SK-N-MC (cell line): ENCODE data around the gene PRPS2.

Source experiments
- DNase-seq: peaks from one replicate; pipeline ENCODE4 v3.0.0-alpha.2; 2011; ENCODE audit warnings: low read depth, low spot score
- H3K27ac ChIP-seq: fragments of 200-600 bp; sonication (generic); 2 replicates; pipeline ENCODE4 v1.5.1; 2016; ENCODE audit warnings: mixed run types
- H3K36me3 ChIP-seq: fragments of 200-600 bp; sonication (generic); 2 replicates; pipeline ENCODE4 v1.6.1; 2017; ENCODE audit warnings: antibody characterized with exemption, low read length, mixed read lengths; ENCODE audit not compliant: insufficient read depth
- H3K4me3 ChIP-seq: fragments of 200-600 bp; sonication (generic); 2 replicates; pipeline ENCODE4 v1.5.1; 2016
- H3K9ac ChIP-seq: fragments of 200-600 bp; sonication (generic); 2 replicates; pipeline ENCODE4 v1.8.0; 2017; ENCODE audit warnings: mixed run types, mixed read lengths; ENCODE audit not compliant: insufficient read length
- H3K9me3 ChIP-seq: fragments of 200-600 bp; sonication (generic); 2 replicates; pipeline ENCODE4 v1.6.1; 2017; ENCODE audit warnings: low read depth, mild to moderate bottlenecking, antibody characterized with exemption, low read length, moderate library complexity, mixed read lengths
- EZH2 ChIP-seq: fragments of 200-600 bp; sonication (generic); IDR thresholded peaks from one replicate; pipeline ENCODE4 v1.6.1; 2017; ENCODE audit warnings: antibody characterized with exemption
- FOXP2 ChIP-seq: optimal IDR thresholded peaks from 2 replicates; pipeline ENCODE3; 2011; ENCODE audit warnings: mild to moderate bottlenecking, moderate library complexity; ENCODE audit not compliant: insufficient read depth; ENCODE audit errors: extremely low read length, control extremely low read depth
- POLR2AphosphoS5 ChIP-seq: IDR thresholded peaks from 2 replicates; pipeline ENCODE4 v1.6.1; 2012; ENCODE audit warnings: mild to moderate bottlenecking, low read depth, low read length, borderline replicate concordance

PRPS2 gene

GRCh38 chrX:12799118-12799517 is 7.9 kb downstream of the PRPS2 start:
- no peak overlapping the region for H3K9ac ChIP-seq
- DNase-seq, result no peak
- TF ChIP-seq FOXP2 (no peak), POLR2AphosphoS5 (no peak), EZH2 (no peak)
- H3K9me3 ChIP-seq, result no peaks in the 10 kb centered on the region
- no peak overlapping the region for H3K4me3 ChIP-seq
- H3K27ac ChIP-seq, result no peak overlapping the region
- no peaks in the 10 kb centered on the region; the same call in 1 of the 2 replicates for H3K36me3 ChIP-seq

DNA sequence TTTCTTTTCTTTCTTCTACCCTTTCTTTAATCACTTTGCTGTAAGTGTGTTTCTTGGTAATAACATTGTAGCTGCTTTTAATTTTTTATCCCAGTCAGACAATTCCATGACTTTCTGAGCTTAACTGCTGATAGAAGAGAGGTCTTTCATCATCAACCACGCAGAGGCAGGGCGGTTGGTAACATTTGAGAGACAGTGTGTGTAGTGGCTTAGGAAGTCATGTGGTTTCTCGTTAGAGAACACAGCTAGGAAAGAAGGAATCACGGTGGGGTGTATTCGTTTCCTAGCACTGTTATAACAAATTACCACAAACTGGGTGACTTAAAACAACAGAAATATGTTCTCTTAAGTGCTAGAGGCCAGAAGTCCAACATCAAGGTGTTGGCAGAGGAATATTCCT is 11.5 kb downstream of the PRPS2 start:
- Histone ChIP-seq H3K27ac (no peak overlapping the region), H3K4me3 (no peak overlapping the region), H3K9me3 (no peaks in the 10 kb centered on the region), H3K9ac (no peak overlapping the region), H3K36me3 (no peaks in the 10 kb centered on the region; the same call in 1 of the 2 replicates)
- no peak for TF ChIP-seq POLR2AphosphoS5
- no peak for TF ChIP-seq EZH2
- TF ChIP-seq FOXP2, result no peak
- no peak for DNase-seq

DNA sequence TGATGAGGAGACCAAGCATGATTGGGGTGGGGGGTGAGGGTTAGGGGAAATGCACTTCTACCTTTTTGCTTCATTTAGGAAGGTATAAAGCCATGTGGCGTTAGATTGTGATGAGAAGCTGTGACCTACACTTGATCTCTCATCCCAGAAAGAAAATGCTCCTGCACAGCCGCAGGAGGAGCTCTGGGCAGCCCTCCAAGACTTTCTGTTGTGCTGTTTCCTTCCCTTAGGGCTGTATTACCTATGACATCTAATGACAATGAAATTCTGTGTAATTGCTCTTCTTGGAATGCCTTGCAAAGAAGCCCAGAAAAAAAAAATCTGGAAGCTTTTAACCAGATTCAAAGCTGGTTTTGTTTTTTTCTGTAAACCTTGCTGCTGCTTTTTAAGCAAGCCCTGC is 13.4 kb downstream of the PRPS2 start:
- H3K4me3 ChIP-seq, result no peak overlapping the region
- H3K9me3 ChIP-seq, result no peaks in the 10 kb centered on the region
- no peaks in the 10 kb centered on the region; the same call in none of the 2 replicates for H3K36me3 ChIP-seq
- H3K9ac ChIP-seq, result no peak overlapping the region
- no peak for DNase-seq
- no peak for TF ChIP-seq FOXP2
- TF ChIP-seq EZH2, result no peak
- no peak for TF ChIP-seq POLR2AphosphoS5
- H3K27ac ChIP-seq, result no peak overlapping the region

- no peak for DNase-seq
- TF ChIP-seq FOXP2 (no peak), EZH2 (no peak), POLR2AphosphoS5 (no peak)
- H3K9me3 ChIP-seq, result no peaks in the 10 kb centered on the region
- H3K9ac ChIP-seq, result no peak overlapping the region
- H3K4me3 ChIP-seq, result no peak overlapping the region
- H3K36me3 ChIP-seq, result no peaks in the 10 kb centered on the region; the same call in none of the 2 replicates
- H3K27ac ChIP-seq, result no peak overlapping the region
Measured at GRCh38 chrX:12805333-12805732, 14.1 kb downstream of the PRPS2 start.

DNA sequence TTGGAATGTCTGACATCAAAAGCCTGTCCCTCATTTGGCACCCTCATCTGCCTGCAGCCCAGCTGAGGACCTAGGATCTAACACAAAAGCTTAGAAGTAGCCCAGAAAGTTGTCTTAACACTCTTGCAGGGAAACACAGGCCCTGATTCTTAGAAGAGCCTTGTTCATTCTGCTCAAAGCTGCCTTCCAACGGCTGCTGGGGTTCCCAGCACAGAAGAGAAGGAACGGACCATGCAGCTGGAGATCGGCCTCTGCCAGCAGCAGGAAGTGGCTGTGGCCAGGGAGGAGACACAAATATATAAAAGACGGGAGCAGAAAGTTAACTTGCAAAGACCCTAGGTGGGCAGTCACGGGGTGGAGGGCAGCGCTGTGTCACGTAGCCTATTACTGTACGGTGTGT is 20.4 kb downstream of the PRPS2 start:
- no peak overlapping the region for H3K27ac ChIP-seq
- H3K9ac ChIP-seq, result no peak overlapping the region
- no peak overlapping the region for H3K4me3 ChIP-seq
- no peaks in the 10 kb centered on the region for H3K9me3 ChIP-seq
- DNase-seq, result no peak
- no peak for TF ChIP-seq FOXP2
- no peak for TF ChIP-seq EZH2
- no peak for TF ChIP-seq POLR2AphosphoS5
- H3K36me3 ChIP-seq, result peaks cover 2% of the 10 kb centered on the region

GRCh38 chrX:12814420-12814819 is 23.2 kb downstream of the PRPS2 start:
- Histone ChIP-seq H3K9me3 (no peaks in the 10 kb centered on the region), H3K36me3 (peaks cover 2% of the 10 kb centered on the region; the same call in 1 of the 2 replicates), H3K9ac (no peak overlapping the region), H3K27ac (no peak overlapping the region), H3K4me3 (no peak overlapping the region)
- no peak for TF ChIP-seq EZH2
- TF ChIP-seq POLR2AphosphoS5, result no peak
- TF ChIP-seq FOXP2, result no peak
- DNase-seq, result no peak

GRCh38 chrX:12817528-12817927 is 26.3 kb downstream of the PRPS2 start:
- Histone ChIP-seq H3K4me3 (no peak overlapping the region), H3K27ac (no peak overlapping the region), H3K9ac (no peak overlapping the region), H3K36me3 (peaks cover 10% of the 10 kb centered on the region; the same call in 1 of the 2 replicates), H3K9me3 (no peaks in the 10 kb centered on the region)
- no peak for DNase-seq
- TF ChIP-seq POLR2AphosphoS5 (no peak), EZH2 (no peak), FOXP2 (no peak)

DNA sequence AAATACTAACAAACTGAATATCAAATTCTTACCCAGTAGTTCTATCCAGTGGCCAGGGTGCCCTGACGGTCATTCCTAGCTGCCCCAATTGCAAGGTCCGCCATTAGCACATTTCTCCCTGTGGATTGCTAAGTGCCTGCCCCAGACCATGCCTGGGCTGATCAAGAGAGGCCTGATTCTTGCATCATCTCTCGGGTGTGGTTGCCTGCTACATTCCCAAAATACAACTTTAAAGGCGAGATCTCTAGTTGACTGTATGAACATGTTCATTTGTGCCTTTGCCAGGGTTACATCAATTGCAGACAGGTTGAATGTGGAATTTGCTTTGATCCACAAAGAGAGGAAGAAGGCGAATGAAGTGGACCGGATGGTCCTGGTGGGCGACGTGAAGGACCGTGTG is 28.0 kb downstream of the PRPS2 start:
- no peak overlapping the region for H3K9ac ChIP-seq
- no peaks in the 10 kb centered on the region for H3K9me3 ChIP-seq
- TF ChIP-seq EZH2 (no peak), FOXP2 (no peak), POLR2AphosphoS5 (no peak)
- no peak overlapping the region for H3K27ac ChIP-seq
- no peak for DNase-seq
- H3K4me3 ChIP-seq, result no peak overlapping the region
- peaks cover 8% of the 10 kb centered on the region; the same call in 1 of the 2 replicates for H3K36me3 ChIP-seq

DNA sequence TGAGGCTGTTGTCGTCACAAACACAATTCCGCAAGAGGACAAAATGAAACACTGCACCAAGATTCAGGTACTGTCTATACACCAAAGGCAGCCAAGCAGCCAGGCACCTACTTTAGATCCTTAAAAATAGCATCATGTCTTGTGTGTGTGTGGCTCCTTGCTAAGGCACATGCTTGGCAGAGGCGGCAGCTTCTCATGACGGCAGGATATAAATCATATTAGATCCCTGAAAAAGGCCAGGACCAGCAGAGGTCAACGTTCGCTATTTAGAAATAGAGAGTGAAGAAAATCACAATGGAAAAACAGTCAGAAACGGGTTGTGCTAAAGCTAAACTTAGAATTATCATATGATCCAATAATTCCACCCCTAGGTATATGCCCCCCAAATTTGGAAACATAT is 29.5 kb downstream of the PRPS2 start:
- no peaks in the 10 kb centered on the region for H3K9me3 ChIP-seq
- TF ChIP-seq POLR2AphosphoS5, result no peak
- no peak for TF ChIP-seq EZH2
- no peak for TF ChIP-seq FOXP2
- no peak overlapping the region for H3K4me3 ChIP-seq
- no peak overlapping the region for H3K27ac ChIP-seq
- no peak for DNase-seq
- peaks cover 8% of the 10 kb centered on the region; the same call in 1 of the 2 replicates for H3K36me3 ChIP-seq
- no peak overlapping the region for H3K9ac ChIP-seq
